HUES6 (cell line): ENCODE data around the gene PYCR2.
"Not testable (repeated sequence)": the region's sequence is repeated elsewhere in the genome, so short reads cannot be mapped to it uniquely, and the experiment has no call there.

Source experiments
- H3K27ac ChIP-seq: 2 replicates; pipeline ENCODE4 v1.7.0; 2013; ENCODE audit warnings: low read depth, mild to moderate bottlenecking, low read length, inconsistent platforms
- H3K27me3 ChIP-seq: 2 replicates; pipeline ENCODE4 v1.6.1; 2013; ENCODE audit warnings: low read length; ENCODE audit not compliant: control insufficient read depth, insufficient read depth
- H3K36me3 ChIP-seq: 2 replicates; pipeline ENCODE4 v1.6.1; 2013; ENCODE audit warnings: low read length; ENCODE audit not compliant: control insufficient read depth, insufficient read depth
- H3K4me1 ChIP-seq: 2 replicates; pipeline ENCODE4 v1.6.1; 2013; ENCODE audit warnings: low read length; ENCODE audit not compliant: control insufficient read depth, insufficient read depth
- H3K4me3 ChIP-seq: 2 replicates; pipeline ENCODE4 v1.5.1; 2013; ENCODE audit warnings: low read depth, low read length
- H3K9ac ChIP-seq: one replicate; pipeline ENCODE4 v1.6.1; 2013; ENCODE audit warnings: mild to moderate bottlenecking, low read length
- H3K9me3 ChIP-seq: 2 replicates; pipeline ENCODE4 v1.6.1; 2013; ENCODE audit warnings: low read depth, low read length; ENCODE audit not compliant: control insufficient read depth, insufficient read depth

The PYCR2 gene

GRCh38 chr1:225889743-225890142 lies 34.3 kb downstream of the PYCR2 start:
- Histone ChIP-seq H3K9me3 (no peaks in the 10 kb centered on the region), H3K27ac (peak overlapping the region; percentile 83; the same call in 1 of the 2 replicates), H3K4me1 (peaks cover 38% of the 10 kb centered on the region), H3K27me3 (peaks cover 5% of the 10 kb centered on the region; the same call in 1 of the 2 replicates), H3K36me3 (peaks cover 10% of the 10 kb centered on the region), H3K9ac (peak overlapping the region; percentile 98), H3K4me3 (no peak overlapping the region; the same call in 1 of the 2 replicates)

- Histone ChIP-seq H3K4me3 (peak within 1 kb of the TSS; percentile 69), H3K4me1 (peaks cover 38% of the 10 kb centered on the region), H3K9me3 (no peaks in the 10 kb centered on the region), H3K27ac (peak within 1 kb of the TSS; percentile 83; the same call in 1 of the 2 replicates), H3K36me3 (peaks cover 10% of the 10 kb centered on the region), H3K27me3 (peaks cover 5% of the 10 kb centered on the region; the same call in 1 of the 2 replicates), H3K9ac (peak within 1 kb of the TSS; percentile 98)
Measured at GRCh38 chr1:225888898-225889601, 35.0 kb downstream of the PYCR2 start, which contains the start of gene LEFTY1. Gene LEFTY1, minus strand, starts transcription at chr1:225889146. Its CDS starts 80 bp downstream, at chr1:225889066.

- H3K9me3 ChIP-seq: no peaks in the 10 kb centered on the region
- peaks cover 10% of the 10 kb centered on the region for H3K36me3 ChIP-seq
- peaks cover 9% of the 10 kb centered on the region; the same call in 1 of the 2 replicates for H3K27me3 ChIP-seq
- H3K4me1 ChIP-seq: peaks cover 42% of the 10 kb centered on the region
- H3K27ac ChIP-seq: peak overlapping the region; percentile 69; the same call in 1 of the 2 replicates
- H3K4me3 ChIP-seq: peak overlapping the region; percentile 69
- H3K9ac ChIP-seq: peak overlapping the region; percentile 98
Measured at GRCh38 chr1:225888289-225888897, 35.7 kb downstream of the PYCR2 start.

- peaks cover 42% of the 10 kb centered on the region for H3K4me1 ChIP-seq
- not testable (repeated sequence) for H3K9me3 ChIP-seq, H3K36me3 ChIP-seq, H3K27me3 ChIP-seq
- H3K4me3 ChIP-seq: peak overlapping the region; percentile 69
- H3K9ac ChIP-seq: peak overlapping the region; percentile 98
- peak overlapping the region; percentile 69; the same call in 1 of the 2 replicates for H3K27ac ChIP-seq
Measured at GRCh38 chr1:225887554-225888288, 36.3 kb downstream of the PYCR2 start.

GRCh38 chr1:225887030-225887314 lies 37.1 kb downstream of the PYCR2 start:
- H3K9ac ChIP-seq: peak overlapping the region; percentile 42

DNA sequence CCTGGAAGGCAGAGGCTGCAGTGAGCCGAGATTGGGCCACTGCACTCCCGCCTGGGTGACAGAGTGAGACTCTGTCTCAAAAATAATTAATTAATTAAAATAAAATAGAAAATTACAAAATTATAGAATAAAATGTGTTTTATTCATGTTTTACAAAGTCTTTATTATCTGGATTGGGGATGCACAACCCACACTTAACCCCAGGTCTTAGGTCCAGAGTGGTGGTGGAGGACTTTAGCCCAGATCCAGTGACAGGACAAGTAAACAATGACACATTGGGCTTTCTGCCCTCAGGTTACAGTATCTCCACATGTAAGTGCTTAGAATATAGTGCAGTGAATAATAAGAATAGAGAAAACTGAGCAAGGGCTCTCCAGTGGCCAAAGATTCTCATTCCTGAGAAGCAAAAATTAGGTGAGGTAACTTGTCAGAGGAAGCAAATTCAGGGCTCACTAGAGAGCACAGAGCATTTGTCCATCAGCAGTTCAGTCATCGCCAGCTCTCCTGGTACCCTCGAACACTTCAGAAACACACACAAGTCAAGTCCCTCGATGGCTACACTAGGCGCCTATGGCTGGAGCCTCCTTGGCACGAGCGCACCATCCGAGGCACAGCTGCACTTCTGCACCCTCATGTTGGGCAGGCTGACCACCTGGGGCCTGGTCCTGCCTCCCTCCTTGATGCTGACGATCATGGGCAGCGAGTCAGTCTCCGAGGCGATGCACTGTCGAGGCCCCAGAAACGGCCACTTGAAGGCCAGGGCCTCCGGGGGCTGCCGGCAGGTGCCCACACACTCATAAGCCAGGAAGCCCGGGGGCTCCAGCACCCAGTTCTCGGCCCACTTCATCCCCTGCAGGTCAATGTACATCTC lies 37.7 kb downstream of the PYCR2 start:
- Histone ChIP-seq H3K27ac (no peak overlapping the region), H3K9ac (peak overlapping the region; percentile 42), H3K36me3 (peaks cover 10% of the 10 kb centered on the region), H3K9me3 (no peaks in the 10 kb centered on the region), H3K4me3 (no peak overlapping the region), H3K27me3 (peaks cover 9% of the 10 kb centered on the region; the same call in 1 of the 2 replicates), H3K4me1 (peaks cover 38% of the 10 kb centered on the region)

More at GRCh38 chr1:225887030-225887314, 37.1 kb downstream of the PYCR2 start:
- Histone ChIP-seq H3K27ac (no peak overlapping the region), H3K4me3 (peak overlapping the region; percentile 32; the same call in 1 of the 2 replicates), H3K36me3 (peaks cover 10% of the 10 kb centered on the region), H3K27me3 (peaks cover 9% of the 10 kb centered on the region; the same call in 1 of the 2 replicates), H3K4me1 (peaks cover 42% of the 10 kb centered on the region), H3K9me3 (no peaks in the 10 kb centered on the region)

DNA sequence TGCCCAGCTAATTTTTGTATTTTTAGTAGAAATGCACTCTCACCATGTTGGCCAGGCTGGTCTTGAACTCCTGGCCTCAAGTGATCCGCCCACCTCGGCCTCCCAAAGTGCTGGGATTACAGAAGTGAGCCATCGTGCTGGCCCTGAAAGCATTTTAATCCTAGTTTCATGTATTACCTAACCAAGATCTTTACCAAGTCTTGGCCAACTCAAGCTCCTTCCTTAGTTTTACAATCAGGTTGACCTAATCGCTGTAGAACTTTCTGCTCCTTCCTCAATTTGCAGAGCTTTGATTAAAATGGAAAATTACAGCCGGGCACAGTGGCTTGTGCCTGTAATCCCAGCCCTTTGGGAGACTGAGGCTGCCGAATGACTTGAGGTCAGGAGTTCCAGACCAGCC lies 38.7 kb downstream of the PYCR2 start:
- Histone ChIP-seq H3K27me3 (peaks cover 9% of the 10 kb centered on the region; the same call in 1 of the 2 replicates), H3K4me1 (peaks cover 38% of the 10 kb centered on the region), H3K9ac (no peak overlapping the region), H3K9me3 (no peaks in the 10 kb centered on the region), H3K27ac (no peak overlapping the region), H3K4me3 (no peak overlapping the region), H3K36me3 (peaks cover 10% of the 10 kb centered on the region)

GRCh38 chr1:225883616-225884265 lies 40.3 kb downstream of the PYCR2 start:
- Histone ChIP-seq H3K9me3 (no peaks in the 10 kb centered on the region), H3K9ac (peak overlapping the region; percentile 98), H3K36me3 (peaks cover 15% of the 10 kb centered on the region), H3K27me3 (peaks cover 9% of the 10 kb centered on the region; the same call in 1 of the 2 replicates), H3K27ac (no peak overlapping the region), H3K4me1 (peaks cover 31% of the 10 kb centered on the region), H3K4me3 (peak overlapping the region; percentile 97)

DNA sequence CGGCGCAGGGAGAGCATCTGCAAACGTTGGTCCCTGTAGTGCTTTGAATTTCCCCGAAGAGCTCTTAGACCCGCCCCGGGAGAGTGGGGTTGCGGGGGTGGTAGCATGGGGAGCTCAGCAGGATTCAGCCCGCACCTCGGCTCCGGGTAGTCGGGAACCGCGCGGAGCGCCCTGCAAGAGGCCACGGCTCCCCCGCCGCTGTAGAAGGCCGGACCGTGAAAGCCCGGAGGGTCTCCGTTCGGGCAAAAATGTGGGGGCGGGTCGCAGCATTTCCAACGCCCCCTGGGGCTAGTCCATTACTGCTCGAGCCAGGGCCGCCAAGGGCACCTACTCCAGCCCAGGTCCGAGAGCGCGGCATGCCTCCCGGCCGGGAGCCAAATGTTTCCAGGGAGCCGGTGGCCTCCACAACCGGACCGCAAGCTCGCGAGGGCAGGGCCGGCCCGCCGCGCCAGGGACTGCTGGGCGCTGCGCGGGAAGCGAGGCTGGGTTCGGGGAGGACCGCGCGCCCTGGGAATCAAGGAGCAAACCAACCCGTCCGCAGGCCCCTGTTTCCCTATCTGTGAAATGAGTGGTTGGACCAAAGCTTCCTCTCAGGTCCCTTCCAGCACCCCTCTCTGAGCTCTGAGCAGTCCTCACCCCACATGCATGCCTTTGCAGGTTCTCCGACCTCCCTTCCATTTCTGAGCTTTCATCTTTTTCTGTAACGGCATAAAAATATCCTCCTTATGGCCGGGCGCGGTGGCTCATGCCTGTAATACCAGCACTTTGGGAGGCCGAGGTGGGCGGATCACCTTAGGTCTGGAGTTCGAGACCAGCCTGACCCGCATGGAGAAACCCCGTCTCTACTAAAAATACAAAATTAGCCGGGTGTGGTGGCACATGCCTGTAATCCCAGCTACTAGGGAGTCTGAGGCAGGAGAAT lies 41.1 kb downstream of the PYCR2 start:
- H3K27ac ChIP-seq: peak overlapping the region; percentile 95
- H3K9me3 ChIP-seq: no peaks in the 10 kb centered on the region
- H3K36me3 ChIP-seq: peaks cover 17% of the 10 kb centered on the region
- peak overlapping the region; percentile 98 for H3K9ac ChIP-seq
- H3K27me3 ChIP-seq: peaks cover 4% of the 10 kb centered on the region; the same call in 1 of the 2 replicates
- H3K4me3 ChIP-seq: peak overlapping the region; percentile 97
- peaks cover 29% of the 10 kb centered on the region for H3K4me1 ChIP-seq
